Sciatic nerve (tissue), 2 donors: ENCODE data around the gene TNS3. TPM values are rescaled to one million over a fixed set of nuclear protein-coding genes. Genes with fewer than 3 reads are reported as not detected.
"Not testable (repeated sequence)": the region's sequence is repeated elsewhere in the genome, so short reads cannot be mapped to it uniquely, and the experiment has no call there.

Experiments used
- ATAC-seq: fragments of 200-7000 bp; cut with Tn5 transposase; one replicate; pipeline ENCODE4 v1.9.1; 2020; ENCODE audit warnings: mild to moderate bottlenecking, moderate library complexity
- DNase-seq: peaks from one replicate; pipeline ENCODE4 v3.0.0-alpha.2; 2020; ENCODE audit warnings: low spot score
- intact Hi-C: fragments of 100-400 bp; cut with DNase I; formaldehyde crosslinking; loops from one replicate; pipeline ENCODE4 v1.14.2; 2022
- total RNA-seq: library from RNA; stranded (reverse); fragmentation: NEBNext Ultra II Directional; extraction: Animal tissue kit (Norgen Biotek cat#: 25700); gene quantifications from one replicate; pipeline ENCODE4 v1.2.1, GENCODE V29; 2021
- donor health status: DM: no; HTN: no; CAD: no.
- donor health status: DM: no; HTN: no; CAD: no.

The TNS3 gene
- total RNA-seq, 1 donor from 2014 or later: 230 TPM

DNA sequence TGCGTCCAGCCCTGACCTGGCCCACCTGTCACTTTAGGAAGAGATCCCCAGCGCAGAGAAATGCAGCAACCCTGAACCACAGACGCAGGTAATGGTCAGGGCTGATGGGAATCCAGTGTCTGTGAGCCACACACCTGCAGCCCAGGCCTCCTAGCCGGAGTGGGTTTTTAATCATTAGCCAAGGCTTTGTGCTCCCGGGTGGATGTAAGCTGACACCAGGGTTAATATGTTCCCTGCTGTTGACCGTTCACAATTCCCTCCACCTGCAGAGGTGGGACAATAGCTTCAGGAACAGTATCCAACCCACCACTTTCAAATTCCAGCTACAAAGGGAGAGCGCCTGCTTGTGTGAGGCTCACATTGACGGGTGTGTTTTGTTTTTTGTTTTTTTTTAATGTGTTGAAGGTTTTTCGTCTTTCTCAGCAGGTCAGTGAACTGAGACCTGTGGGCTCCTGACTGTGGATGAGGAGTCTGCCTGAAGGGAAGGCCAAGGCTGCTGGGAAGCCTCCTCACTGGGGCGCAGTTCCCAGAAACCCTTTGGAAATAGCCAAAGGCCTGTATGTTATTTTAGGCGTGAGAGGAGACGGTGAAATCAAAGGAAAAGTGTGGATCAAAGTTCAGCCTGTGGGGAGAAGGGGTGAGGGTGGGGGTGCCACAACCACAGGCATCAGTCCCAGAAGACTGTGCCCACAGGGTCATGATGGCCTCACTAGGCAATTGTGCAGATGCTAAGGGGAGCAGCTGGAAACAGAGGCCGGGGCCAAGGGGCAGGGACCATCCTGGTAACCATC lies 111.1 kb downstream of the TNS3 start:
- intact Hi-C loops: no loop called here
- ATAC-seq (peak; percentile 27), DNase-seq (peak; percentile 57)

DNA sequence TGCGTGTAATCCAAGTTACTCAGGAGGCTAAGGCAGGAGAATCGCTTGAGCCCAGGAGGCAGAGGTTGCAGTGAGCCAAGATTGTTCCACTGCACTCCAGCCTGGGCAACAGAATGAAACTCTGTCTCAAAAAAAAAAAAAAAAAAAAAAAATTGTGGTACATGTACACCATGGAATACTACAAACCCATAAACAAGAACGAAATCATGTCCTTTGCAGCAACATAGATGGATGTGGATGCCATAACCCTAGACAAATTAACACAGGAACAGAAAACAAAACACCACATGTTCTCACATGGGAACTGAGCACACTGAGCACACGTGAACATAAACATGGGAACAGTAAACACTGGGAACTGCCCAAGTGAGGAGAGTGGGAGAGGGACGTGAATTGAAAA lies 112.1 kb downstream of the TNS3 start:
- DNase-seq, ATAC-seq, intact Hi-C loops: not testable (repeated sequence)

DNA sequence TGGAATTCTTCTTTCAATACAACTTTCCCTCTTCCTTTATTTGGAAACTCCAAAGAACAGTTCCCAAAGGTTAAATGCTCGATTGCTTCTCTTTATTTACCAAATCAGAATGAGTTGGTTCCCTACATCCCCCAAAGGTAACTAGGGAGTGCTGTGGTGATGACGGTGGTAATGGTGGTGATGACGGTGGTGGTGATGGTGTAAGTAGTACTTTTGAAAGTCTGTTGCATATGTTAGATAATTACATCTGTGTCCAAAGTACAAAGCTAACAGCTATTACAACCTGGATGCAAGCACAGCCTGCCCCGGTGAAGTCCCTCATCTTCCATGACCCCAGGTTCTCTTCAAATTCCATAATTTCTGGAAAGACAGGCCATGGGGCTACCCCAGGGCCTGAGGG lies 115.1 kb downstream of the TNS3 start:
- intact Hi-C loops: no loop called here
- DNase-seq (no peak), ATAC-seq (no peak)

DNA sequence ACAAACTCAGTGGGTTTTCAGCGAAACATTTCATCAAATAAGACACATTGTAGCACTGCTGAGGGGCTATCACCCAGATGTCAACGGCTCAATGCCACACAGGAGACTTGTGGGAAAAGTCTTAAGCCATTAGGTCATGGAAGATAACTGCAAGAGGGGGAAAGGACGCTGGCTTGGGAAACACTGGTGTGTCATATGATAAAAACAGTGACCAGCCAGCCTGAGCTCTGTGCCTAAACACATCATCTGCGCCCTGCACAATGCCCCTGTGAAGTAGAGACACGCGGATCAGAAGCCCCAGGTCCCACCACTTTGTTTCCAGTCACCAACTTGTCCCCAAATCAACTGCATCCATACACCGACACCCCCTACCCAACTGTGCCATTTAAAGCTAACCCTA lies 116.7 kb downstream of the TNS3 start:
- no peak for ATAC-seq
- intact Hi-C loops: no loop called here
- DNase-seq: no peak

DNA sequence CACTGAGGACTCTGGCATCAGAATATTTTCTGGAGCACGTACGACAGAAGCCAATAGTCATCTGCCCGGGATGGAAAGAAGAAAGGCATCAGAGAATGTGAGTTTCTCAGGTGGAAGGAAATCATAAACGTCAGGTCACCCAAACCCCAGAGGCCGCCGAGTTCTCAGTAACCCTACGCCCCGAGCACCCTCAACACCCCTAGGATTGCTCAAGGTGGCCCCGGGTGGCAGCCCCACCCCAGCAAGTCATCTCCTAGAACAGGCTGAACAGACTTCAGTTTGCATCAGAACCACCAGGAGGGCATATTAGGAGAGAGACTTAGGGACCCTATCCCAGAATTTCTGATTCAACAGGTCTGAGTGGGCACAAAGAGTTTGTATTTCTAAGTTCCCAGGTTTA lies 117.6 kb downstream of the TNS3 start:
- ATAC-seq (no peak), DNase-seq (no peak)
- intact Hi-C loops: no loop called here

DNA sequence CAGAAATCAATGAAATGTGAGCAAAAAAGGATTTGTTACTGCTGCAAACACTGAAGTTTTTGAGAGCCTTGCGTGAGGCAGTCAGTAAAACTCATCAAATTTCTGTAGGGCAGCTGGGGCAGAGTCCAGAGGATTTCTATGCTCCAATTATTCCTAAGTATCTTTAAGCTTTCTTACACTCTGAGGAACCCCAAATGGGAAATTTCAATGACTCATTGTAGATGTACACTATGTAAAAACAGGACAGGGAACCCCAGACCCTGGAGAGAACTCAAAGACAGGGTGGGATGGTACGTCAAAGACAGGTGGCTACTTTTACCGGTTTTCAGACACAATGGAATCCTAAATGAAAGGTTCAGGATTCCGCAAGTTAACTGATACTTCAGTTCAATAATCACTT lies 120.2 kb downstream of the TNS3 start:
- DNase-seq (no peak), ATAC-seq (no peak)
- intact Hi-C loops: no loop called here

DNA sequence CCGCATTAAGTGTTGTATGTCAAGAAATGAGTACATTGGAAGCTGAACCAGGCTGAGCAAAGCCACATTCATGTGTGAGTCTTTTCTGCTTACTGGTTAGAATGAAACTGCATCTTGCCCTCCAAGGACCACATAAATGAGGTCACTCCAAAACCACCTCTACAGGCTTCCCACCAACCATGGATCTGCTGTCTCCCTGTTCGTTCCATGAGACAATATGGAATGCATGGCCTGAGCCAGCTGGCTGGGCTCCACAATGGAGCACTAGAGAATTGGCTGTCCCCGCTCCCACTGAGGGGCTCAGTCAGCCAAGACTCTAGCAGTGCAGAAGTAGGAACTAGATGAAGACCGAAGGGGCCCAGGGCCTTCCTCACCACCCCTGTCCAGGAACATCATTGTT lies 120.8 kb downstream of the TNS3 start:
- intact Hi-C loops: no loop called here
- peak; percentile 11 for ATAC-seq

DNA sequence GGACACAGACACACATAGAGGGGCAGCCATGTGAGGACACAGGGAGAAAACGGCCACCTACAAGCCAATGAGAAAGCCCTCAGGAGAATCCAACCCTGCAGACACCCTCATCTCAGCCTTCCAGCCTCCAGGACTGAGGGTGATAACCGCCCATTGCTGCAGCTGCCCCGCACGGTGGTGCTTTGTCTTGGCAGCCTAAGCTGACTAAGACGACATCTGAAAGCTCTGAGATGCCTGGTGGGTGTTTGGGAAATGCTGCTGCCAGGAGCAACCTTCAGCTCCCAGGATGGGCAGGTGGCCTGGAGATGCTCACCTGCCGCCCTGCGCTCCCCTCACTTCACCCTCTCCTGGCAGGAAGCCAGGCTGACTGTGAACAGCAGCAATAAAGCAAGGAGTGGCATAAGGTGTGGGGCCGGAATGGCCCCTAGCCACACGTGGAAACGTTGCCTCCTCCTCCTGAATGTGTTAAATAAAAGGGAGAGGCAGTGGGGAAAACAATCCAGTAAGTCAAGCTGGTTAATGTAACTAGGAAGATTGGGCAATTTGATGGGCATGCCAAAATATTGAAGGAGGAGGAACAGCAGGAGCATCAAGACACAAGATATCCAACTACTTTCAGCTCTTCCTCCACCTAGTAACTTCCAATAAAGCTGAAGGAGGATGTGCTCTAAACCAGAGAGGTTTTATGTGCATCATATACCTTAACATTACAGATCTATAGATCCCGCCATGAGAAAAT lies 121.5 kb downstream of the TNS3 start:
- no peak for DNase-seq
- no peak for ATAC-seq
- intact Hi-C loops: no loop called here

More for the DNA sequence above, 120.8 kb downstream of the TNS3 start:
- DNase-seq: no peak

DNA sequence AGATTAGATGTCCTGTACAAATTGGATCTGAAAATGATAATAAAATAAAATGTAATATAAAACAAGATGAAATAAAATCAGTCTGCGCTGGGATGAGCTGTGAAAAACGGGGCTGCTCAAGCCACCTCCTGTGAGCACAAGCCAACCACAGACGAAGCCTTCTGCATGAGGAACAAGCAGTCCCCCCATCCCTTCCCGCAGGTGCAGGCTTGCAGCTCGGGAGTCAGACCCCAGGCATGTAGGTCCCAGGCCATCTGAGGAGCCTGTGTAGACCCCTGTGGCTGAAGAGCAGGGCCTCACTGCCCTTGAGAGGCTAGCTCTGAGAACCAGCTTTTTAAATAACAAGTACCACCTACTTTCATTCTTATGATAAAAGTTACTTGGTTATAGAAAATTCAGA lies 123.4 kb downstream of the TNS3 start:
- intact Hi-C loops: no loop called here
- DNase-seq: no peak
- peak; percentile 3 for ATAC-seq

DNA sequence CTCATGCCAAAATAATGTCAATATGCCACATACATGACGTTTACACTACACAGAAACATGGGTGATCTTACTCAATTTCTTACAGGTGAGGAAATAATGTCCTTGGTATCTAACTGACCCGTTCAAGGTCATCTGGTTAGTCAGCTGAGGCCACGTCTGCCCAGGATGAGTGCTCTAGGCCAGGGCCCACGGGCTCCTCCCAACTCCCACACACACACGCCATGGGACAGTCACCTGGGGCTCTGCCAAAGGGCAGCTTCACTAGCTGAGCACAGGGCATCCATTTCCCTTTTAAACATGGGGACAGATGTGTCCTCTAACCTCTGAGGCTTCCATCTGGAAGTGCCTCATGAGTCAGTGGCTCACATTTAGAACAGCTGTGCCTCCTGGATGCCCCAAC lies 123.9 kb downstream of the TNS3 start:
- intact Hi-C loops: no loop called here
- peak; percentile 77 for DNase-seq
- ATAC-seq: peak; percentile 75

DNA sequence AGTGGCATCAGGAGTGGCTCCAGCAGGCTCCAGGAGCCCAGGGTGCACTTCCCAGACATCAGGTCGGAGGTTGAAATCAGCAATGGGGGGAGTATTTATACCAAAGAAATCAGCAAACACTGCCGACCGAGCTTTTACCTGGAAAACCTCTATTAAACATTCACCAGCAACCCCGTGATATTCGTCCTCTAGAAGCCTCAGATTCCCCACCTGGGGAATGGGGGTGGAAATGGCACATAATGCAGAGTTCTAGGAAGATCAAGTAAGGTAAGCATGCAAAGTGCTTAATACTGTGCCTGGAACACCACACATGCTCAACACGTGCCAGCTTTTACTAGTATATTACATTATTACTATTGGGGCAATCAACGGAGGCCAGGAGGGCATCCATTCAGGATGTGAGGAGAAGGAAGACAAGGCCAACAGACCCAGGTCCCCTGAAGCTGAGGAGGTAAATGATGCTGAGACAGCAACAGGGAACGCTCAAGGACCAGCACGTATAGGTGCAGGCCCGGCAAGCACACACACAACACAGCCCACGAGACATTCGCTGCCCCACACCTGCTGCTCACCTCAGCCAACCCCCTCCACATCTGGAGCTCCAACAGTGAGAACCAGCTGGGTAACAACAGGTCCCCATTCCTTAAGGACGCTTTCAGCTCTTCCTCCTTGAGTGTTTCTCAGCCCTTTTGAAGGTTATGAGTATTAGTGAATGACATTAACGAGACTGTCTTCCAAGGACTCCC lies 125.5 kb downstream of the TNS3 start:
- ATAC-seq: no peak
- intact Hi-C loops: no loop called here
- no peak for DNase-seq

DNA sequence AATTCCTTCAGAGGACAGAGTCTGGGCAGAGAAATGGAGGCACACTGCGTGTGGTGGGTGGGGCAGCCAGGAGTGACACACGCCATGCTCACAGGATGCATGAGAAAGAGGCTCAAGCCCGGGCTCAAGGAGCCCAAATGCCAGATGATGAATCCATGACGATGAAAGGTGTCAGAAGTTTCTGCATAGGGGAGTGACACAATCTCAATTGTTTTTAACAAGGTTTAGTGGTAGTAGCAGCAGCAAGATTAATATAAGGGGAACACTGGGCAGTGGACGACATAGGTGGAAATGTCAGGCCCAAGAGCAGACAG lies 126.1 kb downstream of the TNS3 start:
- intact Hi-C loops: no loop called here
- DNase-seq (no peak), ATAC-seq (no peak)

DNA sequence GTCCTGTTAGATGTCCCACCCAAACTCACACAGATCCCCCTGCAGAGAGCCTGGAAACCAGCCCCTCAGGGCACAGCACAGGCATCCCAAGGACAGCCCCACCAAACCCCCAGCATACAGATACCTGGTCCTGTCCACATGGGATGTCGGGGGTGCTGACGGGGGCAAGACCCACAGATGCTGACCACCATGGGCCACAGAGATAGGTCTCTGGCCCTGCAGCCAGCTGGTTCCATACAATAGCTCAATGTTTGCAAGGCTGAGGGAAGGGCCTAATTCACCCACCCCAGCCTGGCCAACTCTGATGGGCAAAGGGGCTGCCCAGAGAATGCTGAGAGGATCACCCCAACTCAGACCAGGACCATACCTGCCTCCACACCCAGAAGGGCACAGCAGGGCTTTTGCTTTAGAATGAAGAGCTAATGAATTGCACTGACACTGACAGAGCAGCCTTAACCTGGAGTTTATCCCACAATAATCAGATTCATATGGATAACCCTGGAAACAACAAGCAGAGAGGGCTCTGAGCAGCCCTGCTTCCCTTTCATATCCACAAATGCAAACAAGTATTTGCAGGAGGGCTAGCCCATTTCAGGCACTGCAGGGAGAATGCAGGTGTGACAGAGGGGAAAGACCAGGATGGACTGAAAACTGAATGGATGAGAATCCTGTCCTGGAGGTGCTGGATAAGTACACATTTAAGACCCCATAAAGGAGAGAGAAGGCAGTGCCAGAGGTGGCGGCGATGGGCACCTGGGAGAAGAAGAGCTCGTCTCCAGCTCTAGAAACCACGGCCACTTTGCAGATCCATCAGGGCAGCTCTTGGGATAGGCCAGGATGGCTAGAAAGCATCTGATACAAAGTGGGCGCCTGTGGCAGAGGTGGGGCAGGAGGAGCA lies 126.7 kb downstream of the TNS3 start:
- ATAC-seq (no peak), DNase-seq (no peak)
- intact Hi-C loops: no loop called here

DNA sequence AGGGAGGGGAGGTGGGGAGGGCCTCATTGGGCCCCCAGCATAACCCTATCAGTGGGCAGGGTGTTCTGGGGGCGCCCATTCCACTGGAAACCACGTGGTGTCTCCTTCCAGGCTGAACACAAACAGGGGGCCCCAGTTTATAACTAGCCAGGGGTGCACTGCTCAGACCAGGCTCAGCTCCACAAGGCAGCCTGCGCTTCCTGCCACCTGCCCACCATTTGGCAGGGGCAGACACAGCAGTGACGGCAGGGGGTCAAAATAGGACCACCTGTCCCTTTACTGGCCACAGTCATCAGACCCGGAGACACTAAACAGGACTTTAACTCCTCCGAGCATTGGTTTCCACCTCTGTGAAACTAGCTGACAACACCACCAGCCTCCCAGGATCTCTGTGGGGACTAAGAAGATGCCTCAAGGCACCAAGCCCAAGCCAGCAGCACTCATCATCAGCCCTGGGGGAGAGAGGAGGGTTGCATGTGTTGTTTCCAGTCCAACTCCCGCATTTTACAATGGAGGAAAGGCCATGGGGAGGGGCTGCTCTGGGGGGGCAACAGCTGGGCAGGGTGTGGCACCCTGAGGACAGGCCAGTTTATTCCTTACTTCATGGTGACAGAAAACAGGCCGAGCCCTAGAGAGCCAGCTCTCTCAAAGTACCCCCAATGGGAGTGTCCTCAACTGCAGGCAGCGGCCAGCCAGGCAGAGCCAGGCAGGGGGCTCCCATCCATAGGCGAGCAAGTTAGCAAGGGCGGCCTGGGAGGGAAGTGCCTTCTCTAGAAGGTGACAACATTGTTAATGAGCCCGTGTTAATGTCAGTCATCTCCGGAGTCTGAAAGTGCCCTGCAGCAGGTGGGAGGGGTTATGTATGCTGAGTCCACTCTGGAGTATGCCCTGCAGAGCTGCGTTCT lies 127.6 kb downstream of the TNS3 start:
- intact Hi-C loops: no loop called here
- no peak for DNase-seq

DNA sequence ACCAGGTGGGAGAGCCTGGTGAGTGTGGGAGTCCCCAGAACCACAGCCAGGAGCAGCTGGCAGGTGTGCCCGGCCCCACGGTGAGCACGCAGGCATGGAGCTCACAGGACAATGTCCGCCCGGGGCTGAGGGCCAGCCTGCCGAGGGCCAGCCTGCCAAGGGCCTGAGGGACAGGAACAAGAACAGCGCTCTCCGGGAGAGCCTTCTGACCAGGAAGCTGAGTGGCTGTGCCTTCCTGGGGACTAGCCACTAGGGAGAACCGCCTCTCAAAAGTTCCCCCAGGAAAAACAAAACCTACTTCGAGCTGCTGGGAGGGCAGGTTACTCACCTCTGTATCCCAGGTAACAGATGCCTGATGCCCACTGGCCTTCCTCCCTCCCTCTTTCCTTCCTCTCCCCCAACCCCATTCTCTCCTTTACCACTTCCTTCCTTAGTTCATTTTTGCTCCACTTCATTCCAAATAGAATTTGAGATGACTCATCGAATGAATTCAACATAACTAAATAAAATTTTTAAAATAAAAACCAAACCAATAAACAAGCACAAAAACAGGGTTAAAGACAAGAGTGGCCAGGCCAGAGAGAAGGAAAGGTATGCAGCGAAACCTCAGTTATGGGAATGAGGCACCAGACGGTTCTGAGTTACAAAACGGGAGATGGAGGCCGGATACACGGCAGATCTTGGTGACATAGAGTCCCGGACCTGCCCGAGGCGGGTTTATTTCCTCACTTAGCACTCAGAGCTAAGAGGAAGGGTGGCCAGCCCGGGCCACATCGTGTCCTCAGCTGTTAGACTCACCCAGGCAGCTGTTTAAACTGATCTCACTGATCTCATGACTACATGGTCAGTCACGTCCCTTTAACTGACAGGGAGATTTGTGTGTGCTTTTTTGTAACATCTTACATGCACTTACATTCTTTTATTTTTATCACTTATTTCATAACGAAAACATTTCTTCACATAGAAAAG lies 128.5 kb downstream of the TNS3 start:
- intact Hi-C loops: no loop called here
- ATAC-seq (peak; percentile 85), DNase-seq (no peak)

More for the DNA sequence above, 127.6 kb downstream of the TNS3 start:
- ATAC-seq: peak; percentile 5

DNA sequence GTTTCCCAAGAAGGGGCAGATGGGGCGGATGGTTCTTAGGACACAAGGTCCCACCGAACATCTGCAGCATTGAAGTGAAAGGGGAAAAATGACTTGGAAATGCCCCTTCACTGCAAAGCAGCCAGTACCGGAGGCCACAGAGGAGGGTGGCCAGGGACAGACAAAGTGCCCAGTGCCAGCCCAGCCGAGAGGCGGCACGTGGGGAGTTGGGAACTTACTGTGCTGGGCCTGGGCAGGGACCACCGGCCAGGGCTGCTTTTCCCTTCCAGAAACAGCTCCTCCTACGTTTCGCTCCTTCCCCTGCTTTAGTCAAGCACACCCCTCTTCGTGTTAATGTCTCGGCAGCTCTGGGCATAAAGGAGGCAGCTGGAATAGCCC lies 129.2 kb downstream of the TNS3 start:
- intact Hi-C loops: no loop called here
- ATAC-seq: peak; percentile 6
- no peak for DNase-seq

DNA sequence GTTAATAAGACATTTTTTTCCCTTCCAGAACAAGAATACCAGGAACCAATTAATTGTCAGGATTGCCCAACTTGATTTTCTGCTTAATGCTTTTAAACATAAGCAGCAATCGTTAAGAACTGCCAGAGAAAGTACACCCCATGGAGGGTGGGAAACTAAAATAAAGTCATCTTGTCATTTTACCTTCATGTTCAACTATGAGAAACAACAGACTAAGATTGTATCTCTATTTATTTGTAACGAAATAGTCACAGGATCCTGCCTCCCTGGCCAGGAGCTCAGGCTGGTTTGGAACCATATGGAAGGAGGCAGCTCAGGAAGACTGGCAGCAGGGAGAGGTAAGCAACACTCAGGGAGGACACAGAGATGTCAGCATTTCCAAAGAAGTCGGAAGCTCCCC lies 129.6 kb downstream of the TNS3 start:
- intact Hi-C loops: no loop called here
- no peak for ATAC-seq

More for the DNA sequence above, 129.6 kb downstream of the TNS3 start:
- DNase-seq: no peak
